Activated CD8-positive, alpha-beta T cell treated with anti-CD3 and anti-CD28 coated beads, Interleukin-2, amount 10 ng/mL, durations not matched to agents 7 days and 5 days (primary cell): ENCODE data around the gene HRH3. TPM values are rescaled to one million over a fixed set of nuclear protein-coding genes. Genes with fewer than 3 reads are reported as not detected.

ENCODE experiments used
- ATAC-seq: fragments of 150-1000 bp; cut with Tn5 transposase; one replicate; pipeline ENCODE4 v1.10.0; 2021; ENCODE audit warnings: moderate library complexity
- CTCF ChIA-PET: fragments of 350-600 bp; sonication (Branson Sonifier 250); formaldehyde crosslinking; loops from one replicate; lab custom pipeline; 2021; ENCODE audit warnings: antibody characterized with exemption; lab: Charles Lee
- POLR2A ChIA-PET: fragments of 350-600 bp; sonication (Branson Sonifier 250); formaldehyde crosslinking; loops from one replicate; lab custom pipeline; 2021; ENCODE audit warnings: antibody characterized with exemption; lab: Charles Lee
- DNase-seq: peaks from one replicate; pipeline ENCODE4 v3.0.0-alpha.2; 2020
- H3K27ac Mint-ChIP-seq: one replicate; pipeline ENCODE4 v1.8.0; 2021; ENCODE audit warnings: mild to moderate bottlenecking, mixed read lengths
- H3K27me3 Mint-ChIP-seq: one replicate; pipeline ENCODE4 v1.8.0; 2021; ENCODE audit warnings: low read depth, mixed read lengths
- H3K36me3 Mint-ChIP-seq: one replicate; pipeline ENCODE4 v1.8.0; 2021; ENCODE audit warnings: low read depth, mixed read lengths
- H3K4me1 Mint-ChIP-seq: one replicate; pipeline ENCODE4 v1.8.0; 2021; ENCODE audit warnings: low read depth, mixed read lengths
- H3K4me3 Mint-ChIP-seq: one replicate; pipeline ENCODE4 v1.8.0; 2021; ENCODE audit warnings: mild to moderate bottlenecking, mixed read lengths
- H3K9me3 Mint-ChIP-seq: one replicate; pipeline ENCODE4 v1.8.0; 2022; ENCODE audit warnings: mixed read lengths; ENCODE audit not compliant: insufficient read depth
- total RNA-seq, 2 experiments: library from RNA; stranded (reverse); gene quantifications; one replicate each; pipeline ENCODE4 v1.2.3, GENCODE V29; 2021

HRH3 gene
- total RNA-seq, 2 experiments from 2014 or later = not detected

DNA sequence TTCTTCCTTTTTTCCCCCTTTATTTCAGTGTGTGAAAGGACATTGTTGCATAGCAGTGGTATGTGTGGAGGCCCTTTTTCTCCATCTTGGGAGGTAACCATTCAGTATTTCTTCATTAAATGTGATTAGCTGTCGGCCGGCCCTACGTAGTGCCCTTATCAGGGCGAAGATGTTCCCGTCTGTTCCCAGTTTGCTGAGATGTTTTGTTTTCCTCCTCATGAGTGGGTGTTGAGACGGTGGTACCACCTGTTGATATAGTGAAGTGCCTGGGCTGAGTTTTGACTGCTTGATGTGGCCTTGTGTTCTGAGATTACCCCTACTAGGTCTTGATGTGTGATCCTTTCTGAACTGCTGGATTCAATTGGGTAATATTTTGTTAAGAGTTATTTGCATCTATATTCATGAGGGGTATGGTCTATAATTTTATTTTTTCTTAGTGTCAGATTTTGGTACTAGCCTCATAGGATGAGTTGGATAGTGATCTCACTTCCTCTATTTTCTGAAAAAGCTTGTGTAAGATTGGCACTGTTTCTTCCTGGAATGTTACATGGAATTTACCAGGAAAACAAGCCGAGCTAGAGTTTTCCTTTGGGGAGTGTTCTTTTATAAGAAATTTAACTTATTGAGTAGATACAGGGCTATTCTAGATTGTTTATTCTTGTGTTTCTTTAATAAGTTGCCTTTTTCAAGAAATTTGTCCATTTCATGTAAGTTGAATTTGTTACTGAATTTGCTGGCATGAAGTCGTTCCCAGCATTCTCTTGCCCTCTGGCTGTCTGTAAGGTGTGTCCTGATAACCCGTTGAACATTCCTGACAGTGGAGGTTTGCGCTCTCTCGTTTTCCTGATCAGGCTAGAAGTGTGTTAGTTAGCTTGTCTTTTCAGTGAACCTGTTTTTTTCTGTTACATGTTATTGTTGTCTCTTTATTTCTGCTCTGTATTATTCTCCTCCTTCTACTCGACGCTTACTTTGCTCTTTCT is 32.9 kb downstream of the HRH3 start:
- H3K27me3 Mint-ChIP-seq = no peaks in the 10 kb centered on the region
- H3K27ac Mint-ChIP-seq = no peak overlapping the region
- H3K36me3 Mint-ChIP-seq = peaks cover 19% of the 10 kb centered on the region
- no peak overlapping the region for H3K4me3 Mint-ChIP-seq
- no peak for ATAC-seq
- ChIA-PET POLR2A (no interaction called here), CTCF (interaction anchor here (0.9 kb wide), 1 partner anchor 10 kb away, joined by 3 read pairs; no protein-coding TSS in a partner anchor)
- peaks cover 23% of the 10 kb centered on the region for H3K4me1 Mint-ChIP-seq
- no peak for DNase-seq
- H3K9me3 Mint-ChIP-seq = no peaks in the 10 kb centered on the region

DNA sequence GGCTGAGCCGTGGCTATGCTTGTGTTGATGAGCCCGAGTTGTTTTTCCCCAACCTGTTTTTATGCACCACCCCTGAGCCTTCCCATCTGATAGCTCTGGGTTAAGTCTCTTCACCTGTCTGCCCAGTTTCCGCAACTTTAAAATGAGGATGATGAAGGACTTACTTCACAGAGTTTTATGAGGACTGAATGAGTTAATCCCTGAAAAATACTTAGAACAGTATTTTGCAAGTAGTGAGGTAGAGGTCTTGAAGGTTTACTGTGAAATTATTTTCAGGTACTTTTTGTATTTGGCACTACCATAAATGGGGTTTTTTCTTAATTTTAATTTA is 34.0 kb downstream of the HRH3 start:
- Mint-ChIP-seq H3K27me3 (no peaks in the 10 kb centered on the region), H3K27ac (no peak overlapping the region)

DNA sequence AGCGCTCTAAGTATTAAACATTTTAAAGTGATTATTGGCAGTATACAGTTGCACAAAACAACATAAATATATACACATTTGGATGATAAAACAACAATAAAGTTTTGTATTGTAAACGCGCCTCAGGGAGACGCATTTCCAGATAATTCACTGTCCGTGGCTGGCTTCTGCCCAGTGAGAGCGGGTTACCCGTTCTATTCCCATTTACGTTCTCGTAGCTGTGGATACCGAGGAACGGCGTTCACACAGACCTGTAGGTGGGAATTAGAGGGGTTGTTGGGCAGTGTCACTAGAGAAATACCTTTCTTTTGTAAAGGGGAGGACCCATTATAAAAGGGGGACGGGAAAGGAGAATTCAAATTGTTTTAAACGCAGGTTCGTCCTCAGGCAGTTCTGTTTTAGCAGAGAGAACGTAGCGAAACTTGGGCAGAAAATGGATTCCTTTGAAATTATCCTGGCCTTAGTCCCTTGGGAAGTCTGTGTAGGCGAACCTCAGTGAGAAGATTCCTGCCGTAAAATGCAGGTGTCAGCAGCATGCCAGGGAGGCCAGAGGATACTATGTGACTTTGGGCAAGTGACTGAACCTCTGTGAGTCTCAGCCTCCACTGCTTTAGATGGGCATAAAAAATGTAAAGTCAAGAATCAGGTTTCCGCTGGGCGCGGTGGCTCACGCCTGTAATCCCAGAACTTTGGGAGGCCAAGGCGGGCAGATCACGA is 36.5 kb downstream of the HRH3 start:
- no peaks in the 10 kb centered on the region for H3K27me3 Mint-ChIP-seq
- CTCF ChIA-PET = no interaction called here
- H3K27ac Mint-ChIP-seq = peak overlapping the region; percentile 91
- DNase-seq (no peak), ATAC-seq (no peak)
- H3K36me3 Mint-ChIP-seq = peaks cover 20% of the 10 kb centered on the region
- POLR2A ChIA-PET = interaction anchor here (0.6 to 2.2 kb wide), 3 partner anchors 15 to 141 kb away, joined by 3 to 7 read pairs (median 3); partner anchors contain the start of genes PSMA7 and SS18L1
- peaks cover 30% of the 10 kb centered on the region for H3K4me1 Mint-ChIP-seq
- no peaks in the 10 kb centered on the region for H3K9me3 Mint-ChIP-seq
- H3K4me3 Mint-ChIP-seq = peak overlapping the region; percentile 90

More for the DNA sequence above, 34.0 kb downstream of the HRH3 start:
- ATAC-seq (no peak), DNase-seq (no peak)
- CTCF ChIA-PET = no interaction called here
- Mint-ChIP-seq H3K4me3 (no peak overlapping the region), H3K4me1 (peaks cover 30% of the 10 kb centered on the region), H3K36me3 (peaks cover 23% of the 10 kb centered on the region), H3K9me3 (no peaks in the 10 kb centered on the region)
- POLR2A ChIA-PET = no interaction called here

DNA sequence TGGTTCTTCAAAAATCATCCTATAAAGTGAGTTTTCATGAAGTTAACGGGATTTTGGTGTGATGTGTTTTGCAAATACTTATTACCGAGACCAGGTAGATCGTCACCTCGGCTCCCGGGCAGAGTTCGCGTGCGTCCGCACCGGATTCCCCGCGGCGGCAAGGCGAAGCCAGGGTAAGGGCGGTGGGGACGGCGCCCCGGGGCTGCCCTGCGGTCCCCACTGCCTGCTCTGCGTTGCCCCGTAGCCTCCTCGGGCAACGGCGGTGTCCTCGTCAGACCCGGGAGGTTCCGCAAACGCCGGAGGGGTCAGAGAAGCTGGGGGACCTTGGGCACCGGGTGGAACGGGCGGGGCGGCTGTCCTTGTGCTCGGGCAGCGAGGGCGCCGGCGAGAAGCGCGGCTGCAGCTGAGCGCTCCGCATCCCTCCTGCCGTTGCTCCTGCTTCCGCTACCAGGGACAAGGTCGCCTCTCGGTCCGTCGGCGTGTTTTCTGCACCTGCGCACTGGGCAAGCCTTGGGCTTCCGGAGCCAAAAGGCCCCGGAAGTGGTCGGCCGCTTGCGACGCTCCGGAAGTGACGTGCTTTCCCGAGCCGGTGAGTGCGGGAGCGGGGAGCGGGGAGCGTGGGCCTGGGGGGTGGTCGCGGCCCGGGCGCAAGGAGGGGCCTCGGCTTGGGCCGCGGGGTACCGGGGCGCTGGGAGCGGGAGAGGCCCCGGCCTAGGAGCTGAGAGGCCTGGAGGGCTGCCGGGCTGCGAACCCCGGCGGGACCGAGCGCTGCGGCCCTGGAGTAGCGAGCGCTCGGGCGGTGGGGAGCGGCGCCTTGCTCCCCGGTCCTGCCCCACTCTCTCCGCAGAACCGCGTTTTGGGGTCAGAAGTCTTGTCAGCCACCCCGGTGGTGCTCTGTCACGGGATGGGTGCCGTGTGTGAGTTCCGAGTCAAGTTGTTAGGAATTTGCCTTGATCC is 37.3 kb downstream of the HRH3 start, which contains the start of gene MTG2:
MTG2 (plus strand) TSS at position 560 of the 957 bp plus-strand sequence. CDS start 10,393 bp downstream, outside the sequence.
- DNase-seq = peak; percentile 96
- Mint-ChIP-seq H3K4me1 (peaks cover 30% of the 10 kb centered on the region), H3K27me3 (no peaks in the 10 kb centered on the region), H3K36me3 (peaks cover 20% of the 10 kb centered on the region), H3K9me3 (no peaks in the 10 kb centered on the region), H3K4me3 (peak within 1 kb of the TSS; percentile 90), H3K27ac (peak within 1 kb of the TSS; percentile 97)
- ChIA-PET CTCF (no interaction called here), POLR2A (interaction anchor here (0.6 to 2.2 kb wide), 3 partner anchors 16 to 142 kb away, joined by 3 to 7 read pairs (median 3); partner anchors contain the start of genes PSMA7 and SS18L1)
- ATAC-seq = peak; percentile 98

DNA sequence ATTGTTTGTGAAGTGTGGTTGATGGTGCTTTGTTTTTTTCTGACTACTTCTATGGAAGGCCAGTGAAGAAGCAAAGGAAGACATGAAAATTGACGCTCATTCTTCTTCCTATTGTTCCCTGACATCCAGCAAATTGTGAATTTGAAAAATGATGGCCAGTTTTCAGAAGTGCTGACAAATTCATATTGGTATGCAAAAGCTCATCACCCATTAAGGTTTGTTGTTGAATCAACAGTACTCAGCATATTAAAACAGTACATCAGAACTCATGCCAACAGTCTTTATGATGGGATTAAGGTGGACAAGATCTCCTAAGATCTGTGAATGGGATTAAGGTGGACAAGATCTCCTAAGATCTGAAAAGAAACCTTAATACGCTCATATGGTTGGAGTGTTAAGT is 38.3 kb downstream of the HRH3 start:
- Mint-ChIP-seq H3K4me1 (peaks cover 26% of the 10 kb centered on the region), H3K9me3 (no peaks in the 10 kb centered on the region), H3K27ac (peak overlapping the region; percentile 97), H3K4me3 (peak overlapping the region; percentile 90), H3K36me3 (peaks cover 20% of the 10 kb centered on the region), H3K27me3 (no peaks in the 10 kb centered on the region)
- ATAC-seq (no peak), DNase-seq (no peak)
- ChIA-PET POLR2A (interaction anchor here (2.2 kb wide), 1 partner anchor 39 kb away, joined by 7 read pairs; the partner anchor contains the start of genes PSMA7 and SS18L1), CTCF (no interaction called here)

DNA sequence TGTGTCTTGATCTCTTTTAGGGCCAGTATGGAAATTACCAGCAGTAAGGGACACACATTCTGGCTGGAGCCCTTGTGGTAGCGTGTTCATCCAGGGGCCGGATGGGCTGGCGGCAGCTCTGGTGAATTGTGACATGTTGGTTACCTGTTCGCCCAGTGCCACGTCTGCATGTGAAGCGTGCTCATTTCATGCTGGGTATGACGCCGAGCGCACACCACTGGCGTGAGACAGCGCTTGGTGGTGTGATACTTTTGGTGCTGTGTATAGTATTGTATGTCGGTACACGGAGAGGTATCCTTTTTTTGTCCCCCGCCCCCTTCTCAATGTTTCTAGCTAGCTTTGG is 40.9 kb downstream of the HRH3 start:
- Mint-ChIP-seq H3K4me3 (no peak overlapping the region), H3K27ac (no peak overlapping the region), H3K36me3 (peaks cover 23% of the 10 kb centered on the region), H3K27me3 (no peaks in the 10 kb centered on the region), H3K4me1 (peaks cover 16% of the 10 kb centered on the region), H3K9me3 (no peaks in the 10 kb centered on the region)
- DNase-seq = no peak
- CTCF ChIA-PET = no interaction called here
- no peak for ATAC-seq
- POLR2A ChIA-PET = no interaction called here

DNA sequence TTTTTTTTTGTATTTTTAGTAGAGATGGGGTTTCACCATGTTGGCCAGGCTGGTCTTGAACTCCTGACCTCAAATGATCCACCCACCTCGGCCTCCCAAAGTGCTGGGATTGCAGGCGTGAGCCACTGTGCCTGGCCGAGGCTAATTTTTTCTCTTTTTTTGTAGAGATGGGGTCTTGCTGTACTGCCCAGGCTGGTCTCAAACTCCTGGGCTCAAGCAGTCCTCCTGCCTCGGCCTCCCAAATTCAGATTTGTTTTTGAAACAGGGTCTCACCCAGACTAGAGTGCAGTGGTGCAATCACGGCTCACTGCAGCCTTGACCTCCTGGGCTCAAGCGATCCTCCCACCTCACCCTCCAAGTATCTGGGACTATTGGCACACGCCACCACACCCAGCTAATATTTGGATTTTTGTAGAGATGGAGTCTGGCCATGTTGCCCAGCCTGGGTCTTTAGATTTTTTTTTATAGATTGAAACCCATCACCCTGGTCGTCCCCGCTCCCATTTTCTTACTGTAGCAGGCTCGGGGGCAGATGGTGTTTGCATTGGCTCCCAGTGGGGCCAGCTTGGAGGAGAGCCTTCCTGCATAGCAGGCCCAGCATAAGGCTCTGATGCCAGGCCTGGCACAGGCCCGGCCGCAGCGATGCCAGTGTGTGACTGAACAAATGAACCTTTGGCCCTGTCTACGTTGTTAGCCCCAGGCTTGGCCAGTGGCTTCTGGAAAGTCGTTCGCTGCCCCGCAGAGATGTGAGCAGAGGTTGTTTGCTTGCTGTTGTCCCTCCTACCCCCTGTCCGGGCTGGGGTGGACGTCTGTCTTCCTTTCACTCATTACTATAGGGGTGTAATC is 41.5 kb downstream of the HRH3 start:
- no peaks in the 10 kb centered on the region for H3K27me3 Mint-ChIP-seq
- H3K36me3 Mint-ChIP-seq = peaks cover 26% of the 10 kb centered on the region

DNA sequence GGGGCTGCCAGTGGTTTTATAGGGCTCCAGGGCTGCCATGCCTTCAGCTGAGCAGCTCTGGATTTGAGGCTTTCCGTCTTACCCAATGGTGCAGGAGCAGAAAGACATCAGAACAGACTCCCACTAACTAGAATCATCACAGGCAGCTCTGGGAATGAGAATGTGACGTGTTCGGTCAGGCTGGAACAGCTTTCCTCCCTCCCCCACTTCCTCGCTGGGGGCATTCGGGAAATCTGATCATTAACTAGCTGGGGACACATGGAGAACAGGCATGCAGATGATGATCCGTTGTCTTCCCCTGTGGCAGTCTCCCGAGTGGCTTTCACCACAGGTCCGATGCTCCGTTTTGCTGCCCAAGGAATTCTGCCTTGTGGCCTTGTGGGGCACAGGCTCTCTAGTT is 42.8 kb downstream of the HRH3 start:
- no peaks in the 10 kb centered on the region for H3K9me3 Mint-ChIP-seq
- ChIA-PET POLR2A (no interaction called here), CTCF (no interaction called here)
- H3K27ac Mint-ChIP-seq = no peak overlapping the region
- peaks cover 10% of the 10 kb centered on the region for H3K4me1 Mint-ChIP-seq
- peaks cover 24% of the 10 kb centered on the region for H3K36me3 Mint-ChIP-seq
- no peaks in the 10 kb centered on the region for H3K27me3 Mint-ChIP-seq
- ATAC-seq (no peak), DNase-seq (no peak)
- no peak overlapping the region for H3K4me3 Mint-ChIP-seq

More for the DNA sequence above, 41.5 kb downstream of the HRH3 start:
- DNase-seq (no peak), ATAC-seq (no peak)
- ChIA-PET POLR2A (interaction anchor here (0.6 kb wide), 1 partner anchor 50 kb away, joined by 4 read pairs; no protein-coding TSS in a partner anchor), CTCF (no interaction called here)
- Mint-ChIP-seq H3K4me3 (no peak overlapping the region), H3K27ac (no peak overlapping the region), H3K4me1 (peaks cover 11% of the 10 kb centered on the region), H3K9me3 (no peaks in the 10 kb centered on the region)

DNA sequence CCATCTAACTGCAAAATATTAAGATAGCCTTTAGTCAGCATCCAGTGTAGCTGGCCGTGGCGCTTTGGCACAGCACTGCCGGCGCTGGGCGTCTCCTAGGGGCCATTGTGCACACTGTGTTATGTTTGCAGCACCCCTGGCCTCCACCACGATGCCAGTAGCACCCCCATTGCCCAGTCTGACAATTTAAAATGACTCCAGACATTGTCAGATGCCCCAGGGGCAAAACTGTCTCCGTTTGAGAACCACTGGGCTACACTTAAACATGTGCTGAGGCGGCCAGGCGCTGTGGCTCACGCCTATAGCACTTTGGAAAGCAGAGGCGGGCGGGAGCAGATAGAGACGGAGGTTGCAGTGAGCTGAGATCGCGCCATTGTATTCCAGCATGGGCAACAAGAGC is 43.2 kb downstream of the HRH3 start:
- peaks cover 5% of the 10 kb centered on the region for H3K4me1 Mint-ChIP-seq
- ChIA-PET CTCF (no interaction called here), POLR2A (no interaction called here)
- DNase-seq (no peak), ATAC-seq (no peak)
- H3K27ac Mint-ChIP-seq = no peak overlapping the region
- H3K4me3 Mint-ChIP-seq = no peak overlapping the region
- no peaks in the 10 kb centered on the region for H3K27me3 Mint-ChIP-seq
- H3K36me3 Mint-ChIP-seq = peaks cover 22% of the 10 kb centered on the region
- no peaks in the 10 kb centered on the region for H3K9me3 Mint-ChIP-seq

DNA sequence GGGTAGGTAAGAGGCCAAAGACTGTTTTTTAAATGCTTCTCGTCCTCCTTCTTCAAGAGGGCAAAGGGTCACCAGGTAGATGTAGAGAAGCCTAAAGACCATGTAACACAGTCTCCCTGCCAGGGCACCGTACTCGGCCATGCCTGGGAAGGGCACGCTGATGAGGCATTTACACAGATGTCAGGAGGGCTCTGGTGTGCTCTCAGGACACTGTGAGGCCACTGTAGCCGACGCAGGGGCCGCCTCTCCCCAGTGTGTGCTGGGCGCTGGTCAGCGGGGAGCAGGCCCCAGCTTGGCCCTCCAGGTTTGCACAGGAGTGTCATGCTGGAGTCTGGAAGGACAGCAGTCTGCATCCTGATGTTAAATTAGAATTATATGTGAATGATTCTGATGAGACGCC is 44.4 kb downstream of the HRH3 start:
- Mint-ChIP-seq H3K36me3 (peaks cover 19% of the 10 kb centered on the region), H3K27ac (peak overlapping the region; percentile 34), H3K27me3 (no peaks in the 10 kb centered on the region), H3K4me1 (no peaks in the 10 kb centered on the region), H3K9me3 (no peaks in the 10 kb centered on the region), H3K4me3 (no peak overlapping the region)
- ATAC-seq (no peak), DNase-seq (no peak)
- POLR2A ChIA-PET = interaction anchor here (0.6 kb wide), 1 partner anchor 1730 kb away, joined by 3 read pairs; no protein-coding TSS in a partner anchor
- CTCF ChIA-PET = no interaction called here
